Measurements from ENCODE around the gene PRKCQ.

Gene PRKCQ

GRCh38 chr10:6464862-6465430, 115.1 kb downstream of the PRKCQ start:
- TF ChIP-seq, protein P1, sequence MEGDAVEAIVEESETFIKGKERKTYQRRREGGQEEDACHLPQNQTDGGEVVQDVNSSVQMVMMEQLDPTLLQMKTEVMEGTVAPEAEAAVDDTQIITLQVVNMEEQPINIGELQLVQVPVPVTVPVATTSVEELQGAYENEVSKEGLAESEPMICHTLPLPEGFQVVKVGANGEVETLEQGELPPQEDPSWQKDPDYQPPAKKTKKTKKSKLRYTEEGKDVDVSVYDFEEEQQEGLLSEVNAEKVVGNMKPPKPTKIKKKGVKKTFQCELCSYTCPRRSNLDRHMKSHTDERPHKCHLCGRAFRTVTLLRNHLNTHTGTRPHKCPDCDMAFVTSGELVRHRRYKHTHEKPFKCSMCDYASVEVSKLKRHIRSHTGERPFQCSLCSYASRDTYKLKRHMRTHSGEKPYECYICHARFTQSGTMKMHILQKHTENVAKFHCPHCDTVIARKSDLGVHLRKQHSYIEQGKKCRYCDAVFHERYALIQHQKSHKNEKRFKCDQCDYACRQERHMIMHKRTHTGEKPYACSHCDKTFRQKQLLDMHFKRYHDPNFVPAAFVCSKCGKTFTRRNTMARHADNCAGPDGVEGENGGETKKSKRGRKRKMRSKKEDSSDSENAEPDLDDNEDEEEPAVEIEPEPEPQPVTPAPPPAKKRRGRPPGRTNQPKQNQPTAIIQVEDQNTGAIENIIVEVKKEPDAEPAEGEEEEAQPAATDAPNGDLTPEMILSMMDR (IDR thresholded peaks at IDR 0.05; ENCODE audit: insufficient read depth, low read length), result no peak
- TF ChIP-seq REST (IDR thresholded peaks at IDR 0.05; ENCODE audit: insufficient replicate concordance, low read depth) (no peak), POLR2AphosphoS5 (IDR thresholded peaks at IDR 0.05; ENCODE audit: low read depth) (no peak), SPI1 (IDR thresholded peaks at IDR 0.05; ENCODE audit: borderline replicate concordance, low read depth) (no peak), GABPA (IDR thresholded peaks at IDR 0.05; ENCODE audit: low read depth) (no peak)
- Histone ChIP-seq H3K27ac (replicated peaks) (no peak overlapping the region), H3K27me3 (ENCODE audit: insufficient read depth, poor library complexity, severe bottlenecking) (no peaks in the 10 kb centered on the region), H3K4me3 (replicated peaks; ENCODE audit: insufficient read depth, low read length) (no peak overlapping the region)
- no peak for DNase-seq (ENCODE audit: low read depth in 1 of 2, low spot score in 1 of 2)

GRCh38 chr10:6463366-6463765, 116.7 kb downstream of the PRKCQ start:
- Histone ChIP-seq H3K27ac (replicated peaks) (no peak overlapping the region), H3K4me3 (replicated peaks; ENCODE audit: insufficient read depth, low read length) (no peak overlapping the region), H3K27me3 (ENCODE audit: insufficient read depth, poor library complexity, severe bottlenecking) (no peaks in the 10 kb centered on the region)
- DNase-seq (ENCODE audit: low read depth in 1 of 2, low spot score in 1 of 2), result no peak
- TF ChIP-seq GABPA (IDR thresholded peaks at IDR 0.05; ENCODE audit: low read depth) (no peak), POLR2AphosphoS5 (IDR thresholded peaks at IDR 0.05; ENCODE audit: low read depth) (no peak), SPI1 (IDR thresholded peaks at IDR 0.05; ENCODE audit: borderline replicate concordance, low read depth) (no peak), REST (IDR thresholded peaks at IDR 0.05; ENCODE audit: insufficient replicate concordance, low read depth) (no peak)
- TF ChIP-seq, protein P1 (IDR thresholded peaks at IDR 0.05; ENCODE audit: insufficient read depth, low read length), result no peak

GRCh38 chr10:6461961-6462360, 118.1 kb downstream of the PRKCQ start:
- Histone ChIP-seq H3K4me3 (replicated peaks; ENCODE audit: insufficient read depth, low read length) (no peak overlapping the region), H3K27ac (replicated peaks) (no peak overlapping the region), H3K27me3 (ENCODE audit: insufficient read depth, poor library complexity, severe bottlenecking) (no peaks in the 10 kb centered on the region)
- DNase-seq (ENCODE audit: low read depth in 1 of 2, low spot score in 1 of 2), result no peak
- TF ChIP-seq SPI1 (IDR thresholded peaks at IDR 0.05; ENCODE audit: borderline replicate concordance, low read depth), result no peak
- TF ChIP-seq, protein P1 (IDR thresholded peaks at IDR 0.05; ENCODE audit: insufficient read depth, low read length), result no peak

- H3K4me3 ChIP-seq (replicated peaks; ENCODE audit: insufficient read depth, low read length), result no peak overlapping the region
- TF ChIP-seq GABPA (IDR thresholded peaks at IDR 0.05; ENCODE audit: low read depth) (no peak), POLR2AphosphoS5 (IDR thresholded peaks at IDR 0.05; ENCODE audit: low read depth) (no peak), SPI1 (IDR thresholded peaks at IDR 0.05; ENCODE audit: borderline replicate concordance, low read depth) (no peak), REST (IDR thresholded peaks at IDR 0.05; ENCODE audit: insufficient replicate concordance, low read depth) (no peak)
- H3K27me3 ChIP-seq (ENCODE audit: insufficient read depth, poor library complexity, severe bottlenecking), result no peaks in the 10 kb centered on the region
- no peak overlapping the region for H3K27ac ChIP-seq (replicated peaks)
- no peak for DNase-seq (ENCODE audit: low read depth in 1 of 2, low spot score in 1 of 2)
Observed at GRCh38 chr10:6460861-6461409, 119.1 kb downstream of the PRKCQ start.

Data from HL-60 (cell line).